HepG2 (cell line): Measurements from ENCODE around the gene ABCG5. TPM values are rescaled to one million over a fixed set of nuclear protein-coding genes. Genes with fewer than 3 reads are reported as not detected.

ENCODE experiments used
- CHD2 ChIP-seq: IDR thresholded peaks from 2 replicates; pipeline ENCODE4 v1.6.1; 2011; ENCODE audit warnings: low read depth, low read length, improper control_type of control experiment
- ELF3 ChIP-seq: IDR thresholded peaks from 2 replicates; pipeline ENCODE4 v1.6.1; 2016; ENCODE audit warnings: missing genetic modification reagents, missing compliant biosample characterization
- ESRRA ChIP-seq: sonication (generic); formaldehyde crosslinking; IDR thresholded peaks from 2 replicates; pipeline ENCODE4 v1.5.1; 2020; ENCODE audit warnings: mild to moderate bottlenecking, low read depth, missing genetic modification reagents
- ETV5 ChIP-seq: IDR thresholded peaks from 2 replicates; pipeline ENCODE4 v1.6.1; 2018; ENCODE audit warnings: missing biosample characterization, missing genetic modification reagents, inconsistent platforms, borderline replicate concordance
- GATA4 ChIP-seq: sonication (generic); IDR thresholded peaks from 2 replicates; pipeline ENCODE4 v1.6.1; 2016; ENCODE audit warnings: antibody characterized with exemption, low read depth, borderline replicate concordance
- HMG20B ChIP-seq: conservative IDR thresholded peaks from 2 replicates; pipeline ENCODE4 v1.6.1; 2016; ENCODE audit warnings: missing genetic modification reagents, missing compliant biosample characterization
- ISL2 ChIP-seq: sonication (generic); formaldehyde crosslinking; IDR thresholded peaks from 2 replicates; pipeline ENCODE4 v1.5.0; 2020; ENCODE audit warnings: missing genetic modification reagents
- KLF15 ChIP-seq: sonication (generic); formaldehyde crosslinking; IDR thresholded peaks from 2 replicates; pipeline ENCODE4 v1.8.1; 2023; ENCODE audit warnings: borderline replicate concordance, mild to moderate bottlenecking, inconsistent platforms, missing genetic modification reagents, mixed read lengths
- SP2 ChIP-seq: sonication (generic); formaldehyde crosslinking; IDR thresholded peaks from 2 replicates; pipeline ENCODE4 v1.5.1; 2020; ENCODE audit warnings: mild to moderate bottlenecking, missing genetic modification reagents
- SRSF4 ChIP-seq: fragments of 200-400 bp; formaldehyde crosslinking; IDR thresholded peaks from one replicate; pipeline ENCODE4 v1.6.1; 2018; ENCODE audit warnings: mild to moderate bottlenecking, low read depth, low read length, moderate library complexity; ENCODE audit not compliant: poor library complexity, severe bottlenecking
- ZFP36L1 ChIP-seq: sonication (generic); formaldehyde crosslinking; IDR thresholded peaks from 2 replicates; pipeline ENCODE4 v1.8.0; 2022; ENCODE audit warnings: mild to moderate bottlenecking, missing genetic modification reagents, moderate library complexity
- ZMYM4 ChIP-seq: sonication (generic); formaldehyde crosslinking; IDR thresholded peaks from 2 replicates; pipeline ENCODE4 v1.8.1; 2023; ENCODE audit warnings: mild to moderate bottlenecking, missing genetic modification reagents
- ZNF121 ChIP-seq: sonication (generic); formaldehyde crosslinking; IDR thresholded peaks from 2 replicates; pipeline ENCODE4 v1.5.0; 2020; ENCODE audit warnings: mild to moderate bottlenecking, missing genetic modification reagents
- ZNF329 ChIP-seq: sonication (generic); formaldehyde crosslinking; IDR thresholded peaks from 2 replicates; pipeline ENCODE4 v1.9.0; 2021; ENCODE audit warnings: low read depth, mild to moderate bottlenecking, missing genetic modification reagents
- ZNF652 ChIP-seq: IDR thresholded peaks from 2 replicates; pipeline ENCODE4 v1.6.1; 2016; ENCODE audit warnings: low read depth, borderline replicate concordance
- ZNF792 ChIP-seq: IDR thresholded peaks from 2 replicates; pipeline ENCODE4 v1.6.1; 2016
- ZSCAN20 ChIP-seq: sonication (generic); formaldehyde crosslinking; IDR thresholded peaks from 2 replicates; pipeline ENCODE4 v1.4.0; 2020; ENCODE audit warnings: missing genetic modification reagents, mild to moderate bottlenecking, borderline replicate concordance
- ZZZ3 ChIP-seq: sonication (generic); formaldehyde crosslinking; IDR thresholded peaks from 2 replicates; pipeline ENCODE4 v1.4.0; 2020; ENCODE audit warnings: missing genetic modification reagents, mild to moderate bottlenecking, borderline replicate concordance
- polyA plus RNA-seq, 8 experiments: library from polyadenylated mRNA; depleted of rRNA in 3 of 8; stranded (reverse) in 7 of 8; unstranded in 1 of 8; fragments of >200 nt; fragmentation: Illumina TruSeq in 4 of 8; extraction: Trizol in 4 of 8; gene quantifications; 2 replicates each; pipeline versions ENCODE4 v1.2.1 to v1.2.3, GENCODE V29; 2011 to 2016; ENCODE audit warnings: low read depth in 4 of 8, missing spikeins in 1 of 8, mixed read lengths in 1 of 8; ENCODE audit not compliant: insufficient read depth in 1 of 8
- total RNA-seq, 5 experiments: library from RNA; depleted of rRNA; stranded (reverse); fragments of >200 nt; fragmentation: Illumina TruSeq; extraction: Trizol; gene quantifications; 2 replicates each; pipeline ENCODE4 v1.2.3, GENCODE V29; 2016; ENCODE audit warnings: low read depth in 1 of 5
- TF ChIP-seq, protein P1 (sequence below), 2 experiments: sonication (generic) in 1 of 2; formaldehyde crosslinking in 1 of 2; IDR thresholded peaks; 2 replicates each; pipeline versions ENCODE4 v1.6.1 to v1.9.0; 2014 to 2022; ENCODE audit warnings: antibody characterized with exemption in 1 of 2, borderline replicate concordance in 1 of 2, inconsistent platforms in 1 of 2, low read depth in 1 of 2, missing genetic modification reagents in 1 of 2
- TF ChIP-seq, protein P2 (sequence below): sonication (generic); formaldehyde crosslinking; IDR thresholded peaks from 2 replicates; pipeline ENCODE4 v1.4.0; 2020; ENCODE audit warnings: missing genetic modification reagents, borderline replicate concordance

ABCG5 gene
- total and polyA plus RNA-seq, 2 of the 13 experiments (the other 11 are each of a cell fraction or from before 2014, with no cell fraction given) = 15.1 to 39.0 TPM

DNA sequence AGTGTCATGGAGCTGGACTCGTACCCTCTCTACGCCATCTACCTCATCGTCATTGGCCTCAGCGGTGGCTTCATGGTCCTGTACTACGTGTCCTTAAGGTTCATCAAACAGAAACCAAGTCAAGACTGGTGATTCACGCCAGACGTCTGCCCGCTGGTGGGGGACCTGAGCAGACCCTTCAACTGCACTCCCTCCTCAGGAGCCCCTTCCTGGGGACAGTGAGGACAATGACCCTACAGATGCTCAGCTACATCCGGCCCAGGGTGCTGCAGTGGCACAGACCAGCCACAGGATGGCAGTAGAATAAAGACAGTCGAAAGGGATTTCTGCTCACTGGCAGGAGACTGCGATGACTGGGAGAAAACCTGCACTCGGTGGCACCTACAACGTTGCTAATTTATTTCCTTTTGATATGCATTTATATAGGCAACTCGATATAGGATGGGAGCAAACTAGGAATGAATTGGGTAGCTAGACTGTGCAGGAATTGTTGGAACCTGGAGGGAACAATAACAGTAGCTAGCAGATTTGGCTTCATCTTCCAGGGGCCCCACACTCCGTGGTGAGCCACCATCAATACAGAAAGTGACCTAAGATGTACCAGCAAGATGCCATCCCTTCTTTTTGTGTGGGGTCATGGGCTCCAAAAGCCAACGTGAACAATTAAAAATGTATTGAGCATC, 39.3 kb upstream of the ABCG5 start (continued):
- TF ChIP-seq, protein P1, sequence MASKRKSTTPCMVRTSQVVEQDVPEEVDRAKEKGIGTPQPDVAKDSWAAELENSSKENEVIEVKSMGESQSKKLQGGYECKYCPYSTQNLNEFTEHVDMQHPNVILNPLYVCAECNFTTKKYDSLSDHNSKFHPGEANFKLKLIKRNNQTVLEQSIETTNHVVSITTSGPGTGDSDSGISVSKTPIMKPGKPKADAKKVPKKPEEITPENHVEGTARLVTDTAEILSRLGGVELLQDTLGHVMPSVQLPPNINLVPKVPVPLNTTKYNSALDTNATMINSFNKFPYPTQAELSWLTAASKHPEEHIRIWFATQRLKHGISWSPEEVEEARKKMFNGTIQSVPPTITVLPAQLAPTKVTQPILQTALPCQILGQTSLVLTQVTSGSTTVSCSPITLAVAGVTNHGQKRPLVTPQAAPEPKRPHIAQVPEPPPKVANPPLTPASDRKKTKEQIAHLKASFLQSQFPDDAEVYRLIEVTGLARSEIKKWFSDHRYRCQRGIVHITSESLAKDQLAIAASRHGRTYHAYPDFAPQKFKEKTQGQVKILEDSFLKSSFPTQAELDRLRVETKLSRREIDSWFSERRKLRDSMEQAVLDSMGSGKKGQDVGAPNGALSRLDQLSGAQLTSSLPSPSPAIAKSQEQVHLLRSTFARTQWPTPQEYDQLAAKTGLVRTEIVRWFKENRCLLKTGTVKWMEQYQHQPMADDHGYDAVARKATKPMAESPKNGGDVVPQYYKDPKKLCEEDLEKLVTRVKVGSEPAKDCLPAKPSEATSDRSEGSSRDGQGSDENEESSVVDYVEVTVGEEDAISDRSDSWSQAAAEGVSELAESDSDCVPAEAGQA (IDR thresholded peaks at IDR 0.05; ENCODE audit: low read depth) = no peak
- TF ChIP-seq, protein P1 (CRISPR knock-in tag; IDR thresholded peaks at IDR 0.05; ENCODE audit: borderline replicate concordance) = no peak
- TF ChIP-seq ZFP36L1 = no peak
- TF ChIP-seq ZMYM4 = no peak; the same call in 1 of the 2 replicates
- no peak for TF ChIP-seq KLF15 (CRISPR knock-in tag)
- TF ChIP-seq ELF3 (CRISPR knock-in tag) = 0 out of 2 replicates have a peak, but pooled peaks have one; percentile 28
- no peak for TF ChIP-seq ZNF329 (CRISPR knock-in tag)
- no peak for TF ChIP-seq ZNF792 (CRISPR knock-in tag)
- no peak for TF ChIP-seq ZSCAN20 (CRISPR knock-in tag)
- peak; percentile 97 for TF ChIP-seq ETV5
- no peak for TF ChIP-seq HMG20B (CRISPR knock-in tag)
- TF ChIP-seq CHD2 = no peak
- no peak for TF ChIP-seq ZNF121 (CRISPR knock-in tag)
- no peak for TF ChIP-seq SP2 (CRISPR knock-in tag)
- TF ChIP-seq SRSF4 = no peak
- no peak for TF ChIP-seq GATA4
- TF ChIP-seq, protein P2, sequence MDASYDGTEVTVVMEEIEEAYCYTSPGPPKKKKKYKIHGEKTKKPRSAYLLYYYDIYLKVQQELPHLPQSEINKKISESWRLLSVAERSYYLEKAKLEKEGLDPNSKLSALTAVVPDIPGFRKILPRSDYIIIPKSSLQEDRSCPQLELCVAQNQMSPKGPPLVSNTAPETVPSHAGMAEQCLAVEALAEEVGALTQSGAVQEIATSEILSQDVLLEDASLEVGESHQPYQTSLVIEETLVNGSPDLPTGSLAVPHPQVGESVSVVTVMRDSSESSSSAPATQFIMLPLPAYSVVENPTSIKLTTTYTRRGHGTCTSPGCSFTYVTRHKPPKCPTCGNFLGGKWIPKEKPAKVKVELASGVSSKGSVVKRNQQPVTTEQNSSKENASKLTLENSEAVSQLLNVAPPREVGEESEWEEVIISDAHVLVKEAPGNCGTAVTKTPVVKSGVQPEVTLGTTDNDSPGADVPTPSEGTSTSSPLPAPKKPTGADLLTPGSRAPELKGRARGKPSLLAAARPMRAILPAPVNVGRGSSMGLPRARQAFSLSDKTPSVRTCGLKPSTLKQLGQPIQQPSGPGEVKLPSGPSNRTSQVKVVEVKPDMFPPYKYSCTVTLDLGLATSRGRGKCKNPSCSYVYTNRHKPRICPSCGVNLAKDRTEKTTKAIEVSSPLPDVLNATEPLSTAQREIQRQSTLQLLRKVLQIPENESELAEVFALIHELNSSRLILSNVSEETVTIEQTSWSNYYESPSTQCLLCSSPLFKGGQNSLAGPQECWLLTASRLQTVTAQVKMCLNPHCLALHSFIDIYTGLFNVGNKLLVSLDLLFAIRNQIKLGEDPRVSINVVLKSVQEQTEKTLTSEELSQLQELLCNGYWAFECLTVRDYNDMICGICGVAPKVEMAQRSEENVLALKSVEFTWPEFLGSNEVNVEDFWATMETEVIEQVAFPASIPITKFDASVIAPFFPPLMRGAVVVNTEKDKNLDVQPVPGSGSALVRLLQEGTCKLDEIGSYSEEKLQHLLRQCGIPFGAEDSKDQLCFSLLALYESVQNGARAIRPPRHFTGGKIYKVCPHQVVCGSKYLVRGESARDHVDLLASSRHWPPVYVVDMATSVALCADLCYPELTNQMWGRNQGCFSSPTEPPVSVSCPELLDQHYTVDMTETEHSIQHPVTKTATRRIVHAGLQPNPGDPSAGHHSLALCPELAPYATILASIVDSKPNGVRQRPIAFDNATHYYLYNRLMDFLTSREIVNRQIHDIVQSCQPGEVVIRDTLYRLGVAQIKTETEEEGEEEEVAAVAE = peak; percentile 35; the same call in 1 of the 2 replicates
- 0 out of 2 replicates have a peak, but pooled peaks have one; percentile 33 for TF ChIP-seq ISL2 (CRISPR knock-in tag)
- TF ChIP-seq ESRRA (CRISPR knock-in tag) = no peak
- no peak for TF ChIP-seq ZNF652
- no peak for TF ChIP-seq ZZZ3 (CRISPR knock-in tag)
